GM12878 (cell line): ENCODE data around the gene HK2. TPM values are rescaled to one million over a fixed set of nuclear protein-coding genes. Genes with fewer than 3 reads are reported as not detected.

Source experiments
- ATAC-seq: fragments of 200-7000 bp; cut with Tn5 transposase; 3 replicates; pipeline ENCODE4 v1.9.1; 2020; ENCODE audit warnings: mild to moderate bottlenecking, moderate library complexity
- BruUV-seq: library from RNA; stranded (reverse); fragments of 400-500 nt; replicated peaks from 2 replicates; lab custom pipeline; 2021; lab: Mats Ljungman, UMichigan
- CTCF ChIA-PET: fragments of 300-600 bp; sonication (Branson Sonifier 250); formaldehyde crosslinking; extraction: SDS; loops from one replicate; lab custom pipeline; 2021; ENCODE audit warnings: inconsistent platforms; lab: Yijun Ruan, JAX
- POLR2A ChIA-PET: fragments of 350-600 bp; formaldehyde crosslinking; extraction: SDS; loops from one replicate; lab custom pipeline; 2021; ENCODE audit warnings: inconsistent platforms; lab: Charles Lee
- RAD21 ChIA-PET: fragments of 300-600 bp; sonication (Branson Sonifier 250); formaldehyde crosslinking; loops from one replicate; lab custom pipeline; 2023; ENCODE audit warnings: antibody characterized with exemption; ENCODE audit not compliant: unreplicated experiment; lab: Charles Lee
- SMC1A ChIA-PET: fragments of 300-600 bp; sonication (Branson Sonifier 250); formaldehyde crosslinking; loops from one replicate; lab custom pipeline; 2023; ENCODE audit not compliant: unreplicated experiment, uncharacterized antibody; lab: Charles Lee
- DNase-seq: peaks from one replicate; pipeline ENCODE4 v3.0.0-alpha.2; 2011; ENCODE audit warnings: low read depth, low spot score
- FAIRE-seq: peaks from 3 replicates; lab custom pipeline; 2011; peaks lifted over from hg19 to GRCh38; lab: Jason Lieb, UNC
- H2AFZ ChIP-seq: 2 replicates; pipeline ENCODE4 v1.6.0; 2011; ENCODE audit warnings: low read depth, low read length, control low read depth; ENCODE audit not compliant: control insufficient read depth
- H3K27ac ChIP-seq: 2 replicates; pipeline ENCODE4 v1.5.1; 2011; ENCODE audit warnings: control low read depth; ENCODE audit not compliant: control insufficient read depth, insufficient read depth
- H3K27me3 ChIP-seq, 2 experiments: replicated peaks in 1 of 2; 2 replicates each; pipeline versions ENCODE4 v1.6.0 to v1.6.1; 2011; ENCODE audit warnings: low read length in 1 of 2; ENCODE audit not compliant: control insufficient read depth in 2 of 2, insufficient read depth in 2 of 2
- H3K36me3 ChIP-seq, 2 experiments: 2 replicates each; pipeline ENCODE4 v1.5.1; 2011; ENCODE audit warnings: low read length in 1 of 2; ENCODE audit not compliant: control insufficient read depth in 2 of 2, insufficient read depth in 2 of 2
- H3K4me1 ChIP-seq: 2 replicates; pipeline ENCODE4 v1.6.1; 2011; ENCODE audit warnings: mild to moderate bottlenecking, low read length, moderate library complexity, mixed read lengths; ENCODE audit not compliant: control insufficient read depth, insufficient read depth
- H3K4me2 ChIP-seq: 2 replicates; pipeline ENCODE4 v1.6.0; 2011; ENCODE audit warnings: control low read depth; ENCODE audit not compliant: control insufficient read depth, insufficient read depth
- H3K4me3 ChIP-seq: fragments of 200-600 bp; sonication (generic); 2 replicates; pipeline ENCODE4 v1.5.1; 2016
- H3K79me2 ChIP-seq: 2 replicates; pipeline ENCODE4 v1.6.0; 2011; ENCODE audit warnings: low read length; ENCODE audit not compliant: control insufficient read depth, insufficient read depth
- H3K9ac ChIP-seq: 2 replicates; pipeline ENCODE4 v1.8.0; 2011; ENCODE audit warnings: low read length, control low read depth, mixed read lengths; ENCODE audit not compliant: control insufficient read depth, insufficient read depth
- H3K9me3 ChIP-seq: replicated peaks from 3 replicates; pipeline ENCODE4 v1.5.1; 2011; ENCODE audit warnings: mild to moderate bottlenecking, low read length; ENCODE audit not compliant: control insufficient read depth, insufficient read depth
- H4K20me1 ChIP-seq: 2 replicates; pipeline ENCODE4 v1.6.0; 2011; ENCODE audit not compliant: control insufficient read depth, insufficient read depth
- ASH2L ChIP-seq: fragments of 300-600, 200-600 bp; sonication (generic); IDR thresholded peaks from 2 replicates; pipeline ENCODE4 v1.6.1; 2017; ENCODE audit warnings: low read depth, mild to moderate bottlenecking, borderline replicate concordance
- ATF7 ChIP-seq: fragments of 450-650 bp; IDR thresholded peaks from 2 replicates; pipeline ENCODE4 v1.6.1; 2016; ENCODE audit warnings: low read depth, mild to moderate bottlenecking
- BACH1 ChIP-seq: fragments of 450-650 bp; IDR thresholded peaks from 2 replicates; pipeline ENCODE4 v1.6.1; 2017; ENCODE audit warnings: mild to moderate bottlenecking, borderline replicate concordance
- BMI1 ChIP-seq: fragments of 450-650 bp; IDR thresholded peaks from 2 replicates; pipeline ENCODE4 v1.6.1; 2016; ENCODE audit warnings: mild to moderate bottlenecking, moderate library complexity, borderline replicate concordance
- CEBPB ChIP-seq, 2 experiments: fragments of 150-350 bp in 1 of 2; IDR thresholded peaks; 2 replicates each; pipeline ENCODE4 v1.6.1; 2012 to 2014; ENCODE audit warnings: low read depth in 2 of 2, low read length in 2 of 2, borderline replicate concordance in 1 of 2, inconsistent platforms in 1 of 2
- CREM ChIP-seq: IDR thresholded peaks from 2 replicates; pipeline ENCODE4 v1.6.1; 2014; ENCODE audit warnings: antibody characterized with exemption, low read depth
- HCFC1 ChIP-seq: fragments of 150-350 bp; IDR thresholded peaks from 2 replicates; pipeline ENCODE4 v1.6.1; 2014; ENCODE audit warnings: low read length
- IKZF1 ChIP-seq: fragments of 450-650 bp; conservative IDR thresholded peaks from 2 replicates; pipeline ENCODE4 v1.6.1; 2017; ENCODE audit warnings: antibody characterized with exemption, mild to moderate bottlenecking
- JUNB ChIP-seq: IDR thresholded peaks from 2 replicates; pipeline ENCODE4 v1.6.1; 2016; ENCODE audit warnings: antibody characterized with exemption, mild to moderate bottlenecking
- MEF2A ChIP-seq: IDR thresholded peaks from 2 replicates; pipeline ENCODE4 v1.6.1; 2011; ENCODE audit warnings: low read depth, mild to moderate bottlenecking, low read length, moderate library complexity; ENCODE audit not compliant: insufficient read depth
- MEF2B ChIP-seq: fragments of 450-650 bp; IDR thresholded peaks from 2 replicates; pipeline ENCODE4 v1.6.1; 2018; ENCODE audit warnings: mild to moderate bottlenecking, moderate library complexity; ENCODE audit not compliant: partially characterized antibody, poor library complexity, severe bottlenecking
- MXI1 ChIP-seq: fragments of 150-350 bp; IDR thresholded peaks from 2 replicates; pipeline ENCODE4 v1.6.1; 2011; ENCODE audit warnings: low read depth, mild to moderate bottlenecking, inconsistent platforms, low read length, improper control_type of control experiment
- MYB ChIP-seq: fragments of 150-350 bp; IDR thresholded peaks from 2 replicates; pipeline ENCODE4 v1.6.1; 2014; ENCODE audit warnings: mild to moderate bottlenecking, low read depth, low read length, borderline replicate concordance
- PAX5 ChIP-seq: IDR thresholded peaks from 2 replicates; pipeline ENCODE4 v1.6.1; 2011; ENCODE audit warnings: low read depth, low read length, borderline replicate concordance
- RUNX3 ChIP-seq: IDR thresholded peaks from 2 replicates; pipeline ENCODE4 v1.6.1; 2012; ENCODE audit warnings: low read length, inconsistent platforms
- ZNF24 ChIP-seq: fragments of 450-650 bp; IDR thresholded peaks from 2 replicates; pipeline ENCODE4 v1.6.1; 2017; ENCODE audit warnings: antibody characterized with exemption, mild to moderate bottlenecking
- ZZZ3 ChIP-seq: IDR thresholded peaks from 2 replicates; pipeline ENCODE4 v1.6.1; 2011; ENCODE audit warnings: low read depth; ENCODE audit not compliant: control insufficient read depth, insufficient read length
- in situ Hi-C: fragments of 300-500 bp; cut with MboI; formaldehyde crosslinking; loops from 9 replicates; pipeline ENCODE4 v1.14.3; 2018; ENCODE audit warnings: mixed read lengths
- intact Hi-C: fragments of 100-400 bp; cut with micrococcal nuclease; formaldehyde crosslinking; loops from one replicate; pipeline ENCODE4 v1.14.2; 2022; ENCODE audit not compliant: unreplicated experiment
- polyA plus RNA-seq, 11 experiments: library from polyadenylated mRNA; depleted of rRNA in 4 of 11; unstranded in 6 of 11; stranded (reverse) in 5 of 11; fragments of >200 nt; fragmentation: Nextera tagmentation in 4 of 11; fragmentation: Illumina TruSeq in 1 of 11; extraction: Ambion mirVana in 4 of 11; extraction: Trizol in 1 of 11; gene quantifications; 1 replicate in 1 of 11; 2 replicates in 10 of 11; pipeline versions ENCODE4 v1.2.1 to v1.2.3, GENCODE V29; 2011 to 2016; ENCODE audit warnings: inconsistent platforms in 2 of 11, missing spikeins in 2 of 11, low read depth in 1 of 11
- total RNA-seq, 4 experiments: library from RNA; depleted of rRNA in 3 of 4; stranded (reverse); fragments of >200 nt in 3 of 4; fragmentation: Illumina TruSeq in 1 of 4; extraction: Trizol in 1 of 4; gene quantifications; 2 replicates each; pipeline versions ENCODE4 v1.2.1 to v1.2.3, GENCODE V29; 2013 to 2021
- TF ChIP-seq, protein P1 (sequence below): IDR thresholded peaks from 2 replicates; pipeline ENCODE4 v1.6.1; 2012; ENCODE audit warnings: mild to moderate bottlenecking, low read depth, low read length
- TF ChIP-seq, protein P2 (sequence below): fragments of 450-650 bp; IDR thresholded peaks from 2 replicates; pipeline ENCODE4 v1.6.1; 2017; ENCODE audit warnings: mild to moderate bottlenecking, low read depth, inconsistent platforms; ENCODE audit not compliant: poor library complexity, severe bottlenecking

The HK2 gene
- total and polyA plus RNA-seq, 10 of the 15 experiments (the other 5 are each of a cell fraction or from before 2014, with no cell fraction given), result 5.0 to 73.1 (median 20.2) TPM

DNA sequence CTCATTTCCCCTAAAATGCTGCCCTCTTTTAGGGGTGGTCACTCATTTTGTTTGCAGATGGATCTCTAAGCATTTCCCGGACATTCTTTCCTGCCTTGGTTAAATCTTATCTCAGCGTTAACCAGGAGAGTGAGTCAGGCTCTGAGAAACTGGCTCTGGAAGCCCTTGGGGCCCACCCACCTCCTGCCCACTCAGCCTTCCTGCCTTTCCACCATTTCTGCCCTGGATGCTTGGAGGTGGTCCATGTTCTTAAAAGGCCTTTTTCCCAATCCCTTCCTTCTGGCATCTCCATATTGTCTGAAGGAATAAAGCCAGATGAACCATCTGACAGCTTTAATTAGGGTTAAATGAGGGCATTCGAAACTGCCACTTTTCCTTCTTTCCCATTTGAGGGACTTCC lies 9.5 kb downstream of the HK2 start (continued):
- TF ChIP-seq, protein P1, sequence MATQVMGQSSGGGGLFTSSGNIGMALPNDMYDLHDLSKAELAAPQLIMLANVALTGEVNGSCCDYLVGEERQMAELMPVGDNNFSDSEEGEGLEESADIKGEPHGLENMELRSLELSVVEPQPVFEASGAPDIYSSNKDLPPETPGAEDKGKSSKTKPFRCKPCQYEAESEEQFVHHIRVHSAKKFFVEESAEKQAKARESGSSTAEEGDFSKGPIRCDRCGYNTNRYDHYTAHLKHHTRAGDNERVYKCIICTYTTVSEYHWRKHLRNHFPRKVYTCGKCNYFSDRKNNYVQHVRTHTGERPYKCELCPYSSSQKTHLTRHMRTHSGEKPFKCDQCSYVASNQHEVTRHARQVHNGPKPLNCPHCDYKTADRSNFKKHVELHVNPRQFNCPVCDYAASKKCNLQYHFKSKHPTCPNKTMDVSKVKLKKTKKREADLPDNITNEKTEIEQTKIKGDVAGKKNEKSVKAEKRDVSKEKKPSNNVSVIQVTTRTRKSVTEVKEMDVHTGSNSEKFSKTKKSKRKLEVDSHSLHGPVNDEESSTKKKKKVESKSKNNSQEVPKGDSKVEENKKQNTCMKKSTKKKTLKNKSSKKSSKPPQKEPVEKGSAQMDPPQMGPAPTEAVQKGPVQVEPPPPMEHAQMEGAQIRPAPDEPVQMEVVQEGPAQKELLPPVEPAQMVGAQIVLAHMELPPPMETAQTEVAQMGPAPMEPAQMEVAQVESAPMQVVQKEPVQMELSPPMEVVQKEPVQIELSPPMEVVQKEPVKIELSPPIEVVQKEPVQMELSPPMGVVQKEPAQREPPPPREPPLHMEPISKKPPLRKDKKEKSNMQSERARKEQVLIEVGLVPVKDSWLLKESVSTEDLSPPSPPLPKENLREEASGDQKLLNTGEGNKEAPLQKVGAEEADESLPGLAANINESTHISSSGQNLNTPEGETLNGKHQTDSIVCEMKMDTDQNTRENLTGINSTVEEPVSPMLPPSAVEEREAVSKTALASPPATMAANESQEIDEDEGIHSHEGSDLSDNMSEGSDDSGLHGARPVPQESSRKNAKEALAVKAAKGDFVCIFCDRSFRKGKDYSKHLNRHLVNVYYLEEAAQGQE, result no peak
- TF ChIP-seq RUNX3 (no peak), PAX5 (no peak), HCFC1 (no peak)

- peaks cover 92% of the 10 kb centered on the region for H3K79me2 ChIP-seq
- no peaks in the 10 kb centered on the region for H3K9me3 ChIP-seq
- intact Hi-C loops (no loop called here), in situ Hi-C loops (no loop called here)
- no peak overlapping the region for H2AFZ ChIP-seq
- no TSS peak for BruUV-seq
- peak; percentile 82 for ATAC-seq
- peaks cover 0 to 2% of the 10 kb centered on the region in 2 experiments; a peak in 2 of 4 replicates for H3K36me3 ChIP-seq
- POLR2A ChIA-PET, result no interaction called here
- H3K27ac ChIP-seq, result peak overlapping the region; percentile 15; the same call in 1 of the 2 replicates
- peak; percentile 56 for DNase-seq
- peaks cover 55% of the 10 kb centered on the region for H3K4me1 ChIP-seq
- FAIRE-seq, result no peak
- RAD21 ChIA-PET, result interaction anchor here (1.1 kb wide), 1 partner anchor 128 kb away, joined by 4 read pairs; no protein-coding TSS in a partner anchor
- peak overlapping the region; percentile 15; the same call in 1 of the 2 replicates for H3K4me3 ChIP-seq
- CTCF ChIA-PET, result interaction anchor here (1.1 kb wide), 1 partner anchor 32 kb away, joined by 3 read pairs; no protein-coding TSS in a partner anchor
- no peaks in the 10 kb centered on the region for H3K27me3 ChIP-seq
- H3K9ac ChIP-seq, result no peak overlapping the region
- SMC1A ChIA-PET, result interaction anchor here (0.5 to 1.0 kb wide), 4 partner anchors 31 to 179 kb away, joined by 3 to 4 read pairs (median 4); no protein-coding TSS in a partner anchor
- H4K20me1 ChIP-seq, result 0 out of 2 replicates have a peak, but pooled peaks cover 5% of the 10 kb centered on the region
- peak overlapping the region; percentile 33 for H3K4me2 ChIP-seq
- TF ChIP-seq MXI1, result no peak; the same call in 1 of the 2 replicates
- peak; percentile 32; the same call in 1 of the 2 replicates for TF ChIP-seq IKZF1
- TF ChIP-seq ASH2L, result no peak
- no peak for TF ChIP-seq CREM
- TF ChIP-seq MYB, result no peak
- no peak for TF ChIP-seq MEF2A
- TF ChIP-seq BACH1, result no peak
- TF ChIP-seq ATF7, result peak; percentile 35; the same call in 1 of the 2 replicates
- TF ChIP-seq BMI1, result no peak
- TF ChIP-seq ZZZ3, result no peak
- TF ChIP-seq CEBPB (IDR thresholded peaks at IDR 0.05; ENCODE audit: borderline replicate concordance in 1 of 2, low read depth in 2 of 2, low read length in 2 of 2), result no peak
- no peak for TF ChIP-seq ZNF24
- peak; percentile 78 for TF ChIP-seq MEF2B
- peak; percentile 69 for TF ChIP-seq JUNB
- TF ChIP-seq, protein P2, sequence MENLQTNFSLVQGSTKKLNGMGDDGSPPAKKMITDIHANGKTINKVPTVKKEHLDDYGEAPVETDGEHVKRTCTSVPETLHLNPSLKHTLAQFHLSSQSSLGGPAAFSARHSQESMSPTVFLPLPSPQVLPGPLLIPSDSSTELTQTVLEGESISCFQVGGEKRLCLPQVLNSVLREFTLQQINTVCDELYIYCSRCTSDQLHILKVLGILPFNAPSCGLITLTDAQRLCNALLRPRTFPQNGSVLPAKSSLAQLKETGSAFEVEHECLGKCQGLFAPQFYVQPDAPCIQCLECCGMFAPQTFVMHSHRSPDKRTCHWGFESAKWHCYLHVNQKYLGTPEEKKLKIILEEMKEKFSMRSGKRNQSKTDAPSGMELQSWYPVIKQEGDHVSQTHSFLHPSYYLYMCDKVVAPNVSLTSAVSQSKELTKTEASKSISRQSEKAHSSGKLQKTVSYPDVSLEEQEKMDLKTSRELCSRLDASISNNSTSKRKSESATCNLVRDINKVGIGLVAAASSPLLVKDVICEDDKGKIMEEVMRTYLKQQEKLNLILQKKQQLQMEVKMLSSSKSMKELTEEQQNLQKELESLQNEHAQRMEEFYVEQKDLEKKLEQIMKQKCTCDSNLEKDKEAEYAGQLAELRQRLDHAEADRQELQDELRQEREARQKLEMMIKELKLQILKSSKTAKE, result no peak
These were observed 10.0 kb downstream of the HK2 start for GRCh38 chr2:74843899-74844298.
